ENCODE results near the gene CDC73. TPM values are rescaled to one million over a fixed set of nuclear protein-coding genes. Genes with fewer than 3 reads are reported as not detected.

Gene CDC73
- total and polyA plus RNA-seq, 9 of the 15 experiments (the other 6 are each of a cell fraction or from before 2014, with no cell fraction given) = 19.0 to 61.7 (median 30.1) TPM

DNA sequence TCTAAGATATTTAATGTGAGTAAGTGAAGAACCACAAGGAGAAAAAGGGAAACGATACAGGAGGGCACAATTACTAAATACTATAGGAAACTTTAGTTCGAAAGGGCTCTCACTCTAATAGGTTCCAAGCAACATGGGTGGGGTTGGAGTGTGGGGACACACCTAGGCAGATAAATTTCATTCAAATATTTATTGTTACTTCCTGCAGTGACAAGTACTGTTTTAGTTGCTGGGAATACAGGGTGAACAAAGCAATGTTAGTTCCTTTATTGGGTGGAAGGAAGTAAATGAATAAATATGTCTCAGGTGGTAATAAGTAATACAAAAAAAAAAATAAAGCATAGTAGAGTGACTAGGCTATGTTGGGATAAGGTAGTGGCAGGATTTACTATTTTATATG is 137.8 kb downstream of the CDC73 start (continued):
- TF ChIP-seq SIN3B (IDR thresholded peaks at IDR 0.05; ENCODE audit: low read depth) (no peak), SMARCA5 (IDR thresholded peaks at IDR 0.05) (no peak), HIVEP1 (CRISPR knock-in tag; IDR thresholded peaks at IDR 0.05) (no peak), SRF (CRISPR knock-in tag; IDR thresholded peaks at IDR 0.05) (no peak), ARNT (IDR thresholded peaks at IDR 0.05) (no peak), ZKSCAN8 (CRISPR knock-in tag; IDR thresholded peaks at IDR 0.05) (no peak), RB1 (IDR thresholded peaks at IDR 0.05; ENCODE audit: low read depth) (no peak), KHSRP (IDR thresholded peaks at IDR 0.05) (no peak), ZBTB1 (CRISPR knock-in tag; IDR thresholded peaks at IDR 0.05; ENCODE audit: borderline replicate concordance, low read depth) (no peak)
- TF ChIP-seq, protein P1, sequence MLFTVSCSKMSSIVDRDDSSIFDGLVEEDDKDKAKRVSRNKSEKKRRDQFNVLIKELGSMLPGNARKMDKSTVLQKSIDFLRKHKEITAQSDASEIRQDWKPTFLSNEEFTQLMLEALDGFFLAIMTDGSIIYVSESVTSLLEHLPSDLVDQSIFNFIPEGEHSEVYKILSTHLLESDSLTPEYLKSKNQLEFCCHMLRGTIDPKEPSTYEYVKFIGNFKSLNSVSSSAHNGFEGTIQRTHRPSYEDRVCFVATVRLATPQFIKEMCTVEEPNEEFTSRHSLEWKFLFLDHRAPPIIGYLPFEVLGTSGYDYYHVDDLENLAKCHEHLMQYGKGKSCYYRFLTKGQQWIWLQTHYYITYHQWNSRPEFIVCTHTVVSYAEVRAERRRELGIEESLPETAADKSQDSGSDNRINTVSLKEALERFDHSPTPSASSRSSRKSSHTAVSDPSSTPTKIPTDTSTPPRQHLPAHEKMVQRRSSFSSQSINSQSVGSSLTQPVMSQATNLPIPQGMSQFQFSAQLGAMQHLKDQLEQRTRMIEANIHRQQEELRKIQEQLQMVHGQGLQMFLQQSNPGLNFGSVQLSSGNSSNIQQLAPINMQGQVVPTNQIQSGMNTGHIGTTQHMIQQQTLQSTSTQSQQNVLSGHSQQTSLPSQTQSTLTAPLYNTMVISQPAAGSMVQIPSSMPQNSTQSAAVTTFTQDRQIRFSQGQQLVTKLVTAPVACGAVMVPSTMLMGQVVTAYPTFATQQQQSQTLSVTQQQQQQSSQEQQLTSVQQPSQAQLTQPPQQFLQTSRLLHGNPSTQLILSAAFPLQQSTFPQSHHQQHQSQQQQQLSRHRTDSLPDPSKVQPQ (CRISPR knock-in tag; IDR thresholded peaks at IDR 0.05; ENCODE audit: borderline replicate concordance) = no peak
